Astrocyte (in vitro differentiated cells and primary cell): Measurements from ENCODE around the gene MKRN2. TPM values are rescaled to one million over a fixed set of nuclear protein-coding genes. Genes with fewer than 3 reads are reported as not detected.

ENCODE experiments used
- DNase-seq: peaks from one replicate; pipeline ENCODE4 v3.0.0-alpha.2; 2010; ENCODE audit warnings: low read depth
- FAIRE-seq: peaks from 2 replicates; lab custom pipeline; 2011; peaks lifted over from hg19 to GRCh38; lab: Jason Lieb, UNC
- H2AFZ ChIP-seq: 2 replicates; pipeline ENCODE4 v1.6.0; 2012; ENCODE audit warnings: low read depth, low read length, inconsistent platforms
- H3K27ac ChIP-seq: 2 replicates; pipeline ENCODE4 v1.5.1; 2011; ENCODE audit warnings: low read depth, low read length, inconsistent platforms
- H3K27me3 ChIP-seq: 2 replicates; pipeline ENCODE4 v1.6.0; 2011; ENCODE audit warnings: low read length, inconsistent platforms; ENCODE audit not compliant: insufficient read depth
- H3K36me3 ChIP-seq: 2 replicates; pipeline ENCODE4 v1.5.1; 2011; ENCODE audit warnings: low read length, inconsistent platforms; ENCODE audit not compliant: insufficient read depth
- H3K4me1 ChIP-seq: 2 replicates; pipeline ENCODE4 v1.5.1; 2011; ENCODE audit warnings: low read length, inconsistent platforms; ENCODE audit not compliant: insufficient read depth
- H3K4me2 ChIP-seq: 2 replicates; pipeline ENCODE4 v1.6.0; 2012; ENCODE audit warnings: low read length, inconsistent platforms
- H3K4me3 ChIP-seq: 2 replicates; pipeline ENCODE4 v1.5.1; 2011; ENCODE audit warnings: low read depth, mild to moderate bottlenecking, low read length, inconsistent platforms; ENCODE audit not compliant: insufficient read depth
- H3K79me2 ChIP-seq: 2 replicates; pipeline ENCODE4 v1.6.0; 2012; ENCODE audit warnings: mild to moderate bottlenecking, low read length, inconsistent platforms; ENCODE audit not compliant: insufficient read depth
- H3K9ac ChIP-seq: 2 replicates; pipeline ENCODE4 v1.6.0; 2012; ENCODE audit warnings: mild to moderate bottlenecking, low read length, inconsistent platforms
- H3K9me3 ChIP-seq: 2 replicates; pipeline ENCODE4 v1.5.1; 2012; ENCODE audit warnings: low read depth, mild to moderate bottlenecking, low read length, inconsistent platforms; ENCODE audit not compliant: insufficient read depth
- H4K20me1 ChIP-seq: 2 replicates; pipeline ENCODE4 v1.6.0; 2012; ENCODE audit warnings: low read length, inconsistent platforms; ENCODE audit not compliant: insufficient read depth
- H3K27ac Mint-ChIP-seq: one replicate; pipeline ENCODE4 v1.8.0; 2021; ENCODE audit warnings: mild to moderate bottlenecking, mixed read lengths; ENCODE audit not compliant: unreplicated experiment
- H3K27me3 Mint-ChIP-seq: one replicate; pipeline ENCODE4 v1.8.0; 2021; ENCODE audit warnings: low read depth, mixed read lengths; ENCODE audit not compliant: unreplicated experiment
- H3K36me3 Mint-ChIP-seq: one replicate; pipeline ENCODE4 v1.8.0; 2021; ENCODE audit warnings: low read depth, mixed read lengths; ENCODE audit not compliant: unreplicated experiment
- H3K4me1 Mint-ChIP-seq: one replicate; pipeline ENCODE4 v1.8.0; 2021; ENCODE audit warnings: low read depth, mixed read lengths; ENCODE audit not compliant: unreplicated experiment
- H3K4me3 Mint-ChIP-seq: one replicate; pipeline ENCODE4 v1.8.0; 2021; ENCODE audit warnings: mild to moderate bottlenecking, moderate library complexity, mixed read lengths; ENCODE audit not compliant: unreplicated experiment
- H3K9me3 Mint-ChIP-seq: one replicate; pipeline ENCODE4 v1.8.0; 2021; ENCODE audit warnings: mild to moderate bottlenecking, mixed read lengths; ENCODE audit not compliant: unreplicated experiment
- EZH2 ChIP-seq: IDR thresholded peaks from 2 replicates; pipeline ENCODE4 v1.6.1; 2012; ENCODE audit warnings: mild to moderate bottlenecking, low read length, inconsistent platforms; ENCODE audit not compliant: insufficient read depth
- total RNA-seq: library from RNA; stranded (reverse); gene quantifications from 2 replicates; pipeline ENCODE4 v1.2.1, GENCODE V29; 2021
- TF ChIP-seq, protein P1 (sequence below): IDR thresholded peaks from 2 replicates; pipeline ENCODE4 v1.5.1; 2011; ENCODE audit warnings: low read depth, mild to moderate bottlenecking, inconsistent platforms, low read length, moderate library complexity; ENCODE audit not compliant: insufficient read depth

MKRN2 gene
- total RNA-seq, 1 donor from 2014 or later, result 36.7 TPM

DNA sequence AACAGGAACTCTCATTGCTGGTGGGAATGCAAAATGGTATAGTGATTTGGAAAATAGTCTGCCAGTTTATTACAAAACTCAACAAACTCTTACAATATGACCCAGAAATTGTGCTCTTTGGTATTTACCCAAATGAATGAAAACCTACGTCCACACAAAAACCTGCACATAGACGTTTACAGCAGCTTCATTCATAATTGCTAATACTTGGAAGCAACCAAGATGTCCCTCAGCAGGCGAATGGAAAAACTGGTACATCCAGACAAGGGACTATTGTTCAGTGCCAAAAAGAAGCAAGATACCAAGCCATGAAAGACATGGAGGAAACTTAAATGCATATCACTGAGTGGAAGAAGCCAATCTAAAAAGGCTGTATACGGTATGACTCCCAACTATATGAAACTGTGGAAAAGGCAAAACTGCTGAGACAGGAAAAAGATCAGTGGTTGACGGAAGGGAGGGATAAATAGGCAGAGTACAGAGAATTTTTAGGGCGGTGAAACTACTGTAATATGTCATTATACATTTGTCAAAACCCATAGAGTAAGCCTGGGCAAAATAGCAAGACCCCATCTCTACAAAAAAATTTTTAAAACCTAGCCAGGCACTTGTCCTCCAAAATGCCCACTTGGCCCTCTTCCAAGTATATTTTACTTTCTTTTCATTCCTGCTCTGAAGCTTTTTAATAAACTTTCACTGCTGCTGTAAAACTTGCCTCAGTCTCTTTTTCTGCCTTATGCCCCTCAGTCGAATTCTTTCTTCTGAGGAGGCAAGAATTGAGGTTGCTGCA lies 6.7 kb upstream of the MKRN2 start:
- H3K4me1 Mint-ChIP-seq, result no peaks in the 10 kb centered on the region
- Histone ChIP-seq H3K27me3 (no peaks in the 10 kb centered on the region), H3K9ac (no peak overlapping the region), H3K79me2 (no peaks in the 10 kb centered on the region), H4K20me1 (no peaks in the 10 kb centered on the region), H3K27ac (no peak overlapping the region), H3K9me3 (no peaks in the 10 kb centered on the region), H3K4me2 (no peak overlapping the region), H2AFZ (no peak overlapping the region), H3K36me3 (no peaks in the 10 kb centered on the region), H3K4me1 (no peaks in the 10 kb centered on the region), H3K4me3 (no peak overlapping the region)
- H3K9me3 Mint-ChIP-seq, result no peaks in the 10 kb centered on the region
- H3K27me3 Mint-ChIP-seq, result no peaks in the 10 kb centered on the region
- no peak for FAIRE-seq
- DNase-seq, result no peak
- no peak overlapping the region for H3K27ac Mint-ChIP-seq
- H3K36me3 Mint-ChIP-seq, result no peaks in the 10 kb centered on the region
- TF ChIP-seq EZH2, result no peak
- TF ChIP-seq, protein P1, sequence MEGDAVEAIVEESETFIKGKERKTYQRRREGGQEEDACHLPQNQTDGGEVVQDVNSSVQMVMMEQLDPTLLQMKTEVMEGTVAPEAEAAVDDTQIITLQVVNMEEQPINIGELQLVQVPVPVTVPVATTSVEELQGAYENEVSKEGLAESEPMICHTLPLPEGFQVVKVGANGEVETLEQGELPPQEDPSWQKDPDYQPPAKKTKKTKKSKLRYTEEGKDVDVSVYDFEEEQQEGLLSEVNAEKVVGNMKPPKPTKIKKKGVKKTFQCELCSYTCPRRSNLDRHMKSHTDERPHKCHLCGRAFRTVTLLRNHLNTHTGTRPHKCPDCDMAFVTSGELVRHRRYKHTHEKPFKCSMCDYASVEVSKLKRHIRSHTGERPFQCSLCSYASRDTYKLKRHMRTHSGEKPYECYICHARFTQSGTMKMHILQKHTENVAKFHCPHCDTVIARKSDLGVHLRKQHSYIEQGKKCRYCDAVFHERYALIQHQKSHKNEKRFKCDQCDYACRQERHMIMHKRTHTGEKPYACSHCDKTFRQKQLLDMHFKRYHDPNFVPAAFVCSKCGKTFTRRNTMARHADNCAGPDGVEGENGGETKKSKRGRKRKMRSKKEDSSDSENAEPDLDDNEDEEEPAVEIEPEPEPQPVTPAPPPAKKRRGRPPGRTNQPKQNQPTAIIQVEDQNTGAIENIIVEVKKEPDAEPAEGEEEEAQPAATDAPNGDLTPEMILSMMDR, result no peak
- H3K4me3 Mint-ChIP-seq, result no peak overlapping the region

DNA sequence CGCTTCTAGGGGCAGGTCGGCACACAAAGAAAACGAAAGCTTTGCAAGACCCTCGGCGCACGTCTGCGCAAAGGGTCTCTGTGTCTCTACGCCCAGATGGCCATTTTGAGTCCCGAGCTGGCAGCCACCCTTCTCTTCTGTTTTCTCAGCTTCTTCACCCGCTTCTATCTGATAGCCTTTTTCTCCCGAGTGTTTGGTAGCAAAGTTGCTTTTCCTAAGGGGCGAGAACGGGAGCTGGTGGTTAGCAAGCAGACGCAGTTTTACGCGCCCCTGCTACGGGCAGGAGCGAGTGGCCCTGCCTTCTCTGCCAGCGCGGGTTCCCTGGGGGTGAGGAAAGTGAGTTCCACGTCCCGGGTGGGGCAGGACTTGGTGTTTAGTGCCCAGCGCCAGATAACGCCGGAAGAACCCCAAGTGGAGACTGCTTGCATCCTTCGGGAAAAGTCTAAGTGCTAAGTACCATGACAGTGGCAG lies 2.9 kb upstream of the MKRN2 start:
- Mint-ChIP-seq H3K36me3 (no peaks in the 10 kb centered on the region), H3K4me3 (peak overlapping the region; percentile 63), H3K27me3 (no peaks in the 10 kb centered on the region), H3K27ac (no peak overlapping the region), H3K9me3 (no peaks in the 10 kb centered on the region), H3K4me1 (peaks cover 4% of the 10 kb centered on the region)
- no peak for FAIRE-seq
- Histone ChIP-seq H3K27ac (peak overlapping the region; percentile 50), H4K20me1 (peaks cover 16% of the 10 kb centered on the region), H3K4me3 (peak overlapping the region; percentile 70), H3K9ac (peak overlapping the region; percentile 81), H3K9me3 (no peaks in the 10 kb centered on the region), H2AFZ (peak overlapping the region; percentile 98), H3K4me2 (peak overlapping the region; percentile 87), H3K36me3 (no peaks in the 10 kb centered on the region), H3K27me3 (no peaks in the 10 kb centered on the region), H3K4me1 (peaks cover 9% of the 10 kb centered on the region), H3K79me2 (peaks cover 19% of the 10 kb centered on the region)
- DNase-seq, result peak; percentile 18
- TF ChIP-seq EZH2, result no peak
- TF ChIP-seq, protein P1, result no peak

DNA sequence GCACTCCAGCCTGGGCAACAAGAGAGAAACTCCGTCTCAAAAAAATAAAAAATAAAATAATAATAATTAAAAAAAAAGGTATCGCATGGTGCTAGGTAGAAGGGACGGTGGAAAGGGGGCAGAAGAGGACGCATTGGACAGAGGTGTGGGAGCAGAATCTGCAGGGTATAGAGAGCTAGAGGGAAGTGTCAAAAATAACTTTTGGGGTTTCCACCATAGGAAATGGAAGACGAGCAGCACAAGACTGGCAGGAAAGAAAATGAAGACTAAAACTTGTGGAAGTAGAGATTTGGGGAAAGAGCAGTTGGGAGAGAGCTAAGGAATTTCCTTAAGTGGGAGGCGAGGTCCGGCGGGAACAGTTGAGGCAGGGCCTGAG lies 585 bp upstream of the MKRN2 start:
- Mint-ChIP-seq H3K4me3 (peak overlapping the region; percentile 98), H3K4me1 (peaks cover 25% of the 10 kb centered on the region), H3K36me3 (no peaks in the 10 kb centered on the region), H3K9me3 (no peaks in the 10 kb centered on the region), H3K27me3 (no peaks in the 10 kb centered on the region), H3K27ac (peak overlapping the region; percentile 89)
- TF ChIP-seq EZH2, result no peak
- TF ChIP-seq, protein P1, result no peak
- Histone ChIP-seq H3K27ac (peak overlapping the region; percentile 90), H3K79me2 (peaks cover 43% of the 10 kb centered on the region), H3K36me3 (no peaks in the 10 kb centered on the region), H3K9ac (peak overlapping the region; percentile 94), H3K4me3 (peak overlapping the region; percentile 94), H4K20me1 (peaks cover 39% of the 10 kb centered on the region), H3K27me3 (no peaks in the 10 kb centered on the region), H3K9me3 (no peaks in the 10 kb centered on the region), H2AFZ (peak overlapping the region; percentile 91), H3K4me2 (peak overlapping the region; percentile 100), H3K4me1 (peaks cover 11% of the 10 kb centered on the region)
- FAIRE-seq (no peak), DNase-seq (no peak)
